SU-DHL-6 (cell line): ENCODE data around the gene CCDC74A.
"Not testable (repeated sequence)": the region's sequence is repeated elsewhere in the genome, so short reads cannot be mapped to it uniquely, and the experiment has no call there.

ENCODE experiments used
- EZH2phosphoT487 ChIP-seq: fragments of 200-600 bp; sonication (generic), shearing (Covaris generic); conservative IDR thresholded peaks from 2 replicates; pipeline ENCODE4 v1.6.1; 2018; ENCODE audit warnings: mild to moderate bottlenecking, antibody characterized with exemption, low read length, moderate library complexity, mixed read lengths
- TF ChIP-seq, protein P1 (sequence below): fragments of 200-600 bp; sonication (generic); IDR thresholded peaks from one replicate; pipeline ENCODE4 v1.5.1; 2017; ENCODE audit warnings: antibody characterized with exemption, mild to moderate bottlenecking, low read length, moderate library complexity; ENCODE audit not compliant: insufficient read depth, poor library complexity, severe bottlenecking

DNA sequence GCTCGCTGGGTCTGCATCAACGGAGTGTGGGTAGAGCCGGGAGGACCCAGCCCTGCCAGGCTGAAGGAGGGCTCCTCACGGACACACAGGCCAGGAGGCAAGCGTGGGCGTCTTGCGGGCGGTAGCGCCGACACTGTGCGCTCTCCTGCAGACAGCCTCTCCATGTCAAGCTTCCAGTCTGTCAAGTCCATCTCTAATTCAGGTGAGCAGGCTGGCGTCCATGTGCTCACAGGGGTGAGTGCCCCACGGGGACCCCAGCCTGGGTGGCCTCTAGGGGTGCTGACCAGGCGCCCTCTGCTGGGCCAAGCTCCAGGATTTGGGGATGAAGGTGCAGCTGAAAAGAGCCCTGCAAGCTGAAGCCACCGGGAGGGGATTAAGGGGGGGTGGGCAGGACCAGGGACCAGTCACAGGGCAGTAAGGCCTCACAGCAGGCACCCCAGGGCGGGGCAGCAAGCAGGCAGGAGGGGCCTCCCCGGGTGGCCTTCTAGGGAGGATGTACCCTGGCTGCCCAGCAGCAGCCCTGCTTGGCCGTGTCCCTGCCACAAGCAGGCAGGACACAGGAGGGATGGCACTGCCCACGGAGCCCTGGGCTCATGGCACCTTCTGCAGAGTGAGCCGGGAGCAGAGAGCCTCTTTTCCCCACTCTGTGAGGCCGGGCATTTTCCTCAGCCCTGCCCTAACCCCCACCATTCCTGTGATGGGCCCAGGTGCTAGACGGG is 3.1 kb downstream of the CCDC74A start:
- TF ChIP-seq, protein P1, sequence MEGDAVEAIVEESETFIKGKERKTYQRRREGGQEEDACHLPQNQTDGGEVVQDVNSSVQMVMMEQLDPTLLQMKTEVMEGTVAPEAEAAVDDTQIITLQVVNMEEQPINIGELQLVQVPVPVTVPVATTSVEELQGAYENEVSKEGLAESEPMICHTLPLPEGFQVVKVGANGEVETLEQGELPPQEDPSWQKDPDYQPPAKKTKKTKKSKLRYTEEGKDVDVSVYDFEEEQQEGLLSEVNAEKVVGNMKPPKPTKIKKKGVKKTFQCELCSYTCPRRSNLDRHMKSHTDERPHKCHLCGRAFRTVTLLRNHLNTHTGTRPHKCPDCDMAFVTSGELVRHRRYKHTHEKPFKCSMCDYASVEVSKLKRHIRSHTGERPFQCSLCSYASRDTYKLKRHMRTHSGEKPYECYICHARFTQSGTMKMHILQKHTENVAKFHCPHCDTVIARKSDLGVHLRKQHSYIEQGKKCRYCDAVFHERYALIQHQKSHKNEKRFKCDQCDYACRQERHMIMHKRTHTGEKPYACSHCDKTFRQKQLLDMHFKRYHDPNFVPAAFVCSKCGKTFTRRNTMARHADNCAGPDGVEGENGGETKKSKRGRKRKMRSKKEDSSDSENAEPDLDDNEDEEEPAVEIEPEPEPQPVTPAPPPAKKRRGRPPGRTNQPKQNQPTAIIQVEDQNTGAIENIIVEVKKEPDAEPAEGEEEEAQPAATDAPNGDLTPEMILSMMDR, result not testable (repeated sequence)
- TF ChIP-seq EZH2phosphoT487, result not testable (repeated sequence)
